ENCODE measurements around the gene RBM6. TPM values are rescaled to one million over a fixed set of nuclear protein-coding genes. Genes with fewer than 3 reads are reported as not detected.
"Not testable (repeated sequence)": the region's sequence is repeated elsewhere in the genome, so short reads cannot be mapped to it uniquely, and the experiment has no call there.

The RBM6 gene
- polyA plus RNA-seq, 3 donors = 11.3 to 137 (median 17.8) TPM

- TF ChIP-seq CTCF (IDR thresholded peaks at IDR 0.05) = no peak
- Histone ChIP-seq H3K27me3 (ENCODE audit: control insufficient read depth in 2 of 2, insufficient read depth in 2 of 2, low read length in 2 of 2) (no peaks in the 10 kb centered on the region), H3K79me2 (ENCODE audit: insufficient read depth, low read length) (no peaks in the 10 kb centered on the region), H3K4me3 (replicated peaks in 1 of 3; ENCODE audit: low read depth in 2 of 3, low read length in 3 of 3) (peak overlapping the region; percentile 84 to 98 (median 84)), H3K9ac (ENCODE audit: insufficient read depth, low read length, poor library complexity, severe bottlenecking) (peak overlapping the region; percentile 84), H3K4me1 (ENCODE audit: control insufficient read depth in 1 of 2, insufficient read depth in 2 of 2, low read length in 2 of 2) (peaks cover 31 to 37% of the 10 kb centered on the region in 2 donors), H3K27ac (ENCODE audit: low read depth in 1 of 2, low read length in 2 of 2) (peak overlapping the region; percentile 47 to 81), H3K9me3 (replicated peaks in 1 of 2; ENCODE audit: control insufficient read depth in 1 of 2, insufficient read depth in 1 of 2, low read length in 2 of 2) (no peaks in the 10 kb centered on the region), H2AFZ (ENCODE audit: insufficient read depth, low read depth, low read length, poor library complexity, severe bottlenecking) (peak overlapping the region; percentile 100), H3K4me2 (replicated peaks; ENCODE audit: extremely low read depth, low read length, poor library complexity, severe bottlenecking) (peak overlapping the region; percentile 96), H4K20me1 (ENCODE audit: insufficient read depth, low read length) (no peaks in the 10 kb centered on the region), H3K36me3 (replicated peaks in 1 of 2; ENCODE audit: control insufficient read depth in 1 of 2, insufficient read depth in 2 of 2, low read length in 2 of 2) (no peaks in the 10 kb centered on the region)
- H3K9me3 Mint-ChIP-seq = no peaks in the 10 kb centered on the region
- peak overlapping the region; percentile 50 to 86 (median 75) for H3K27ac Mint-ChIP-seq
- 76% methylated on average over 8 of the region's 16 CpGs for WGBS (ENCODE audit: insufficient coverage)
- no peaks in the 10 kb centered on the region for H3K36me3 Mint-ChIP-seq
- intact Hi-C loops (cut with micrococcal nuclease) = no loop called here
- H3K4me1 Mint-ChIP-seq = peaks cover 30% of the 10 kb centered on the region
- H3K27me3 Mint-ChIP-seq (ENCODE audit: low read depth in 3 of 3) = peaks cover under 1 to 3% (median 2%) of the 10 kb centered on the region in 3 donors
- peak overlapping the region; percentile 82 to 93 for H3K4me3 Mint-ChIP-seq
- DNase-seq = no peak
Observed at GRCh38 chr3:49930168-49930690, 9.7 kb upstream of the RBM6 start.

GRCh38 chr3:49930922-49931321, 9.0 kb upstream of the RBM6 start:
- Histone ChIP-seq H3K36me3 (replicated peaks in 1 of 2; ENCODE audit: control insufficient read depth in 1 of 2, insufficient read depth in 2 of 2, low read length in 2 of 2) (no peaks in the 10 kb centered on the region), H3K27ac (ENCODE audit: low read depth in 1 of 2, low read length in 2 of 2) (no peak overlapping the region), H3K9me3 (replicated peaks in 1 of 2; ENCODE audit: control insufficient read depth in 1 of 2, insufficient read depth in 1 of 2, low read length in 2 of 2) (no peaks in the 10 kb centered on the region), H3K9ac (ENCODE audit: insufficient read depth, low read length, poor library complexity, severe bottlenecking) (no peak overlapping the region), H2AFZ (ENCODE audit: insufficient read depth, low read depth, low read length, poor library complexity, severe bottlenecking) (no peak overlapping the region), H3K4me2 (replicated peaks; ENCODE audit: extremely low read depth, low read length, poor library complexity, severe bottlenecking) (no peak overlapping the region), H3K79me2 (ENCODE audit: insufficient read depth, low read length) (no peaks in the 10 kb centered on the region), H3K4me3 (replicated peaks in 1 of 3; ENCODE audit: low read depth in 2 of 3, low read length in 3 of 3) (no peak overlapping the region), H3K4me1 (ENCODE audit: control insufficient read depth in 1 of 2, insufficient read depth in 2 of 2, low read length in 2 of 2) (peaks cover 31 to 37% of the 10 kb centered on the region in 2 donors), H4K20me1 (ENCODE audit: insufficient read depth, low read length) (no peaks in the 10 kb centered on the region), H3K27me3 (ENCODE audit: control insufficient read depth in 2 of 2, insufficient read depth in 2 of 2, low read length in 2 of 2) (no peaks in the 10 kb centered on the region)
- Mint-ChIP-seq H3K36me3 (no peaks in the 10 kb centered on the region), H3K4me3 (no peak overlapping the region), H3K9me3 (no peaks in the 10 kb centered on the region), H3K27ac (peak overlapping the region in 1 of 7 donors; percentile 37), H3K4me1 (peaks cover 28% of the 10 kb centered on the region), H3K27me3 (ENCODE audit: low read depth in 3 of 3) (peaks cover 2 to 3% (median 2%) of the 10 kb centered on the region in 3 donors)
- intact Hi-C loops (cut with micrococcal nuclease) = no loop called here
- WGBS (ENCODE audit: insufficient coverage) = no CpG with 5 or more reads among the region's 1 CpG
- DNase-seq = no peak
- TF ChIP-seq CTCF (IDR thresholded peaks at IDR 0.05) = no peak

- DNase-seq, H3K4me3 Mint-ChIP-seq, H3K27ac Mint-ChIP-seq: not testable (repeated sequence)
Observed at GRCh38 chr3:49932281-49932680, 7.7 kb upstream of the RBM6 start.

More at GRCh38 chr3:49932281-49932680, 7.7 kb upstream of the RBM6 start:
- H3K9ac ChIP-seq (ENCODE audit: insufficient read depth, low read length, poor library complexity, severe bottlenecking); H4K20me1 ChIP-seq (ENCODE audit: insufficient read depth, low read length); H3K27me3 Mint-ChIP-seq (ENCODE audit: low read depth in 3 of 3); H3K9me3 ChIP-seq (replicated peaks in 1 of 2; ENCODE audit: control insufficient read depth in 1 of 2, insufficient read depth in 1 of 2, low read length in 2 of 2); intact Hi-C loops (cut with micrococcal nuclease); H2AFZ ChIP-seq (ENCODE audit: insufficient read depth, low read depth, low read length, poor library complexity, severe bottlenecking); H3K27me3 ChIP-seq (ENCODE audit: control insufficient read depth in 2 of 2, insufficient read depth in 2 of 2, low read length in 2 of 2); H3K4me3 ChIP-seq (replicated peaks in 1 of 3; ENCODE audit: low read depth in 2 of 3, low read length in 3 of 3); H3K36me3 ChIP-seq (replicated peaks in 1 of 2; ENCODE audit: control insufficient read depth in 1 of 2, insufficient read depth in 2 of 2, low read length in 2 of 2); H3K79me2 ChIP-seq (ENCODE audit: insufficient read depth, low read length); H3K9me3 Mint-ChIP-seq; H3K27ac ChIP-seq (ENCODE audit: low read depth in 1 of 2, low read length in 2 of 2); H3K36me3 Mint-ChIP-seq; H3K4me2 ChIP-seq (replicated peaks; ENCODE audit: extremely low read depth, low read length, poor library complexity, severe bottlenecking): not testable (repeated sequence)
- peaks cover 38% of the 10 kb centered on the region for H3K4me1 Mint-ChIP-seq
- WGBS (ENCODE audit: insufficient coverage) = 100% methylated on average over 7 of the region's 15 CpGs
- H3K4me1 ChIP-seq (ENCODE audit: control insufficient read depth in 1 of 2, insufficient read depth in 2 of 2, low read length in 2 of 2) = peaks cover 42 to 48% of the 10 kb centered on the region in 2 donors
